GM21528 (cell line): Measurements from ENCODE around the gene NCSTN.

Experiments
- ATAC-seq: cut with Tn5 transposase; IDR thresholded peaks from one replicate; pipeline ENCODE4 v1.9.1; 2021; ENCODE audit warnings: mild to moderate bottlenecking, moderate library complexity; ENCODE audit not compliant: unreplicated experiment, low FRiP score

Gene NCSTN

GRCh38 chr1:160342953-160343869 lies at the start of gene NCSTN, which contains the start of gene COPA:
TSS of gene NCSTN (plus strand) at chr1:160343383. CDS start at chr1:160343397, 14 bp downstream.
TSS of gene COPA (minus strand) at chr1:160343250. CDS start at chr1:160343170, 80 bp downstream.
- ATAC-seq = peak; percentile 93

DNA sequence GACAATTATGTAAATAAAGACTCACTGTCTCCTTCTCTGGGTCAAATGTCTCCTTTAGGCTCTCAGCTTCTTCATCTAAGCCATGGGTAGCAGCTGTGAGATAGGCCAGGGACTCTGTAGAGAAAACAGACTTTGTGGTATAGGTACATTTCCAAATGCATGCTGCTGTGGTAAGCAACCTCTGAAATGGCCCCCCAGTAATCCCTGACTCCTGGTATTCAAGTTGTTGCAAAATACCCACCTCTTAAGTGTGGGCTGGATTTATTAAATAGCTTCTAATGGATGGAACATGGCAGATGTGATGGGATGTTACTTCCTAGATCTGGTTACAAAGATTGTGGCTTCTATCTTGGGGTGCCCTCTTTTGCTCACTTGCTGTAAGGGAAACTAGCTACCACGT lies 47.1 kb upstream of the NCSTN start:
- no peak for ATAC-seq

DNA sequence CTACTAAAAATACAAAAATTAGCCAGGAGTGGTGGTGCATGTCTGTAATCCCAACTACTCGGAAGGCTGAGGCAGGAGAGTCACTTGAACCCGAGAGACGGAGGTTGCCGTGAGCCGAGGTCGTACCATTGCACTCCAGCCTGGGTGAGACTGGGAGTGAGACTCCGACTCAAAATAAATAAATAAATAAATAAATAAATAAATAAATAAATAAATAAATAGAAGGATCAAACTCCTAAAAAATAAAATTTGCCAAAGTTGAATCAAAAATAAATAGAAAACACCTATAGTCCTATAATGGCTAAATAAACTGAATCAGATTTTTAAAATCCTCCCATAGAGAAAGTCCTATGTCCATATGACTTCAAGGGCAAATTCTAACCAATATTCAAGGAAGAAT lies 43.0 kb upstream of the NCSTN start:
- ATAC-seq = no peak

DNA sequence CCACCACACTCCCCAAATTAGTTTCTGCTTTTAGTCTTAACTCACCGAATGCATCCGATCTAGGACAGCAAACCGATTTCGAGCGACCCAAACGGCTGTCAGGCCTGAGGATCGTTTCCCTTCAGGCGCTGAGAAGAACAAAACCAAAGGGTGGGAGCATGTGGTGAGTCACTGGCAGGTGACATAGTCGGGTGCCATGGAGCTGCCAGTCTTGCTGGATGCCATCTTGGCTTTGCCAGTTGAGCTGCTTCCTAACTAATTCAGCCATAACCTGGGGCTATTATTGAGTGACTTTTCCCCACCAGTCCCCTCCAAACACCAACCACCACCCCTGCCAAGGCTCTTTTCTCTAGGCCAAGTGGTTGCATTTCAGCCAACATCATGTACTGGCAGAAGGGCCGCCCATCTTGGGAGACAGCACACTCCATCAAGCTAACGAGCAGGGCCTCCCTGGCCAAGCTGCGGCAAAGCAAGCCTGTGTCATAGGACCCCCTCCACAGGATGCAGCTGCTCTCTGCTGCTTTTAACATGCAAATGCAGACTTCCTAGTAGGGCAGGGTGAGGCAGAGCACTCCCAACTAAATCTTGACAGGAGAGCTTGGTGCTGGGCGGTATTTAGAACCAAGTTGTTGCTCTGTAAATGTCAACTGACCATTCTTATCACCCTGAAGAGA lies 35.9 kb upstream of the NCSTN start:
- ATAC-seq = no peak

DNA sequence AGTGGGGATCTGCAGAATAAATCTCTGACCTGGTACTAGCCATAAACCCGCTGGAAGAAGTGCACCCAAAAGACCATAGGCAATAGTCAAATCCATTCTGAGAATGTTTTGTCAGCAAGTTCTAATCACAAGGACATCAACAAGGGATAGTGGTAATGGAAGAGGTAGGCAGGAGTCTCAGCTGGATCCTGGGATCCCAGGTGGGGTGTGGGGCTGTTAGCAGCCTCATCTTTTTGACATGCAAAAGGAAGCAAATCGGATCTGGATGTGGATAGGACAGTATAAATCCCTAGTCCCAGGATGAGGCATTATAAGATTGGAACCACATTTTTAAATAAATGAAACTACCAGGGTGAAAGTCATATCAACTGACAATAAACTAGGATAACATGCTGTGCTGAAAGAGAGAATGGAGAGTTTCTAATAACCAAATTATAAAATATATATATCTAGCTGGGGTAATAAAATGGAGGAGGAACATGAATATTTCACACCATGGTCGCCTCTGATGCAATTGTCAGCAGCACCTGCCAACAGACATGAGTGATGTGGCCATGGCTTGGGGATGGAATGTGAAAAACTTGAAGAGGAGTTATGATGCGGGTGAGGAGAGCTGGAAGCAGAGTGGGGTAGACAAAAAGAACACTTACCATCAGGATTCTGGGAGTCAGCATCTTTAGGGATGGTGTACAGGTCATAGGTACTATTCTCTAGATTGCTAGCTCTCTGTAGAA lies 34.6 kb upstream of the NCSTN start:
- no peak for ATAC-seq

GRCh38 chr1:160309185-160309557 lies 34.0 kb upstream of the NCSTN start:
- no peak for ATAC-seq

GRCh38 chr1:160309571-160309970 lies 33.6 kb upstream of the NCSTN start:
- no peak for ATAC-seq

GRCh38 chr1:160315359-160315758 lies 27.8 kb upstream of the NCSTN start:
- ATAC-seq = no peak

DNA sequence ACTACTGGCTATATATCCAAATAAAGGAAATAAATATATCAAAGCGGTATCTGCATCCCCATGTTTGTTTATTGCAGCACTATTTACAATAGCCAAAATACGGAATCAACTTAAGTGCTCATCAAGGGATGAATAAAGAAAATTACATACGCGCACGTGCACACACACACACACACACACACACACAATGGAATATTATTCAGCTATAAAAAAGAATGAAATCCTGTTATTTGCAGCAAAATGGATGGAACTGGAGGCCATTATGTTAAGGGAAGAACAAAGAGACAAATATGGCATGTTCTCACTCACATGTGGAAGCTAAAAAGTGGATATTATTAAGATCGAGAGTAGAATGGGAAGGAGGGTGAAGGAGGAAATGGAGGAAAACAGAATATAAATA lies 20.4 kb upstream of the NCSTN start:
- ATAC-seq = no peak

- ATAC-seq = no peak
These were observed 17.9 kb upstream of the NCSTN start for GRCh38 chr1:160325252-160325651.

DNA sequence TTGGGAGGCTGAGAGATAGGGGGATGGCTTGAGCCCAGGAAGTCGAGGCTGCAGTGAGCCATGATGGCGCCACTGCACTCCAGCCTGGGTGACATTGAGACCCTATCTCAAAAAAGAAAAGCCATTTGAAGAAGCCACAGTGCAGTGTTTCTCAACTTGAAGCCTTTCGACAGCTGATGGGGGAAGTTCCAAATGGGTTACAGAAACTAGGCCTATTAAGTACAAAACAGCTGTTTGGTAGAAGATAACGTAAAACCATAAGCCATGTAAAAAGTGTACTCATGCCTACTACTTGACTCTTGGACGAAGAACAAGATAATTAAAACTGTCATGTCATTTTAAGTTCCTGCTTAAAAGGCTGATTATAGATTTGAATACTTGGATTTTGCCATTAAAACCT lies 16.8 kb upstream of the NCSTN start:
- no peak for ATAC-seq

- ATAC-seq = no peak
These were observed 15.0 kb upstream of the NCSTN start for GRCh38 chr1:160328184-160328583.

GRCh38 chr1:160330119-160330518 lies 13.1 kb upstream of the NCSTN start:
- no peak for ATAC-seq

DNA sequence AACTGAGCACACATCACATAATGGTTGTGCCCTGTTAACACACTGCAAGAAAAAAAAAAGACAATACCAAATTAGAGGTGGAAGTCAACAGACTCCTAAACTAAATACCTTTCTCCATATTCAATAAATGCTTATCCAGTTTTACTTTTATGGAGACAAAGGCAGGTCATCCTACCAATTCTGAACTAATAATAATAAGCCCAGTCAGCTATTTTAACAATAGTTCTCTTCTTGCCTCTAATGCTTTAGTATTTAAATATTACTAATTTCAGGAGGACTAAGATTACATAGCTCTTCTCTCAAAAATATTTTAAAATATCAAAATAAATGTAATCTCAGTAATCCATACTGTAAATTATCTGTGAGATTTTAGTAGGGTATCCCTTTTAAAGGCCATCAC lies 10.7 kb upstream of the NCSTN start:
- ATAC-seq = no peak

- no peak for ATAC-seq
These were observed 4.6 kb upstream of the NCSTN start for GRCh38 chr1:160338580-160338979.

- ATAC-seq = no peak
These were observed 3.0 kb upstream of the NCSTN start for GRCh38 chr1:160340146-160340545.

- ATAC-seq = no peak
These were observed 2.3 kb upstream of the NCSTN start for GRCh38 chr1:160340866-160341265.

DNA sequence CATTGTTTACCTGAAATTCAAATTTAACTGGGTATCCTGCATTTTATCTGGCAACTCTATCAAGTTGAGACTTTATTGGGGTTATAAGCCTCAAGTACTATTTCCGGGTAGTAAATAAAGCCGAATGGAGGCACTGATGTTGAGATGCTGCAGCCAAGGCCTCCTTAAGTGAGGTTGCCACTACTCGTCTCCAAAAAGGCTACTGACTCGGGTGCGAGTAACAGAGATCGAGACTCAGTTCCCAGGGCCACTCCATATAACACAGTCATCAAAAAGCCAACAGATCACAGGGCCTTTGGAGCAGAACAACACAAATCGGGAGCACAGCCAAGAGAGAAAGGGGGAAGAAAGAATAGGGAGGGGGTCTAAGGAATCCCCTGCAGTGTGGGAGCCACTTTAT lies 657 bp upstream of the NCSTN start:
- ATAC-seq = peak; percentile 2

DNA sequence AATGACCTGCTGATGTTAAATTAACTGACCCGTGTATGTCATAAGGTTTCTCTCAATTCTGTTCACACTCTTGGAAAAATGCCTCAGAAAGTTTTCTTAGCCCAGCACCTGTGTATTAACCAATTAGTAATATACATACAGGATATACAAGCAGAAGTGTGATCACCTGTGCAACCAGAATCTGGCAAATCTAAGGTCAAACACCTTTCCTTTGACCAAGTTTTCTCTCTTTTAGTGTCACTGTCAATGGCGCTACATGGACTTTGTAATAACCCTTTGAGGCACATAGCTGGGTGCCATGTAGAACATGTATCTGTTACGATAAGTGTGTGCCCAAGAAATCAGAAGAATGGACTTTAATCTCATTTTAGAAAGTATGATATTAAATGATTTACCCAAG lies 1.1 kb downstream of the NCSTN start:
- no peak for ATAC-seq

- no peak for ATAC-seq
These were observed 1.8 kb downstream of the NCSTN start for GRCh38 chr1:160344936-160345335.

GRCh38 chr1:160346463-160346862 lies 3.3 kb downstream of the NCSTN start:
- ATAC-seq = no peak
